SK-N-SH (cell line): ENCODE data around the gene RBM15B.

ENCODE experiments used
- CTCF ChIP-seq: fragments of 200-600 bp; sonication (generic); IDR thresholded peaks from 2 replicates; pipeline ENCODE4 v1.6.1; 2017; ENCODE audit warnings: antibody characterized with exemption, mild to moderate bottlenecking, moderate library complexity
- EZH2phosphoT487 ChIP-seq: fragments of 200-600 bp; sonication (generic); IDR thresholded peaks from 2 replicates; pipeline ENCODE4 v1.6.1; 2017; ENCODE audit warnings: low read depth, mixed run types, mild to moderate bottlenecking, antibody characterized with exemption, moderate library complexity, borderline replicate concordance
- GATA2 ChIP-seq: sonication (generic); formaldehyde crosslinking; IDR thresholded peaks from 2 replicates; pipeline ENCODE4 v1.5.0; 2020; ENCODE audit warnings: mild to moderate bottlenecking, missing genetic modification reagents
- JUND ChIP-seq: IDR thresholded peaks from 2 replicates; pipeline ENCODE4 v1.4.0; 2012
- MXI1 ChIP-seq: IDR thresholded peaks from 2 replicates; pipeline ENCODE4 v1.6.1; 2012; ENCODE audit warnings: mild to moderate bottlenecking, low read depth, low read length, improper control_type of control experiment
- NFIC ChIP-seq: IDR thresholded peaks from 2 replicates; pipeline ENCODE4 v1.4.0; 2012; ENCODE audit warnings: borderline replicate concordance
- NRF1 ChIP-seq: IDR thresholded peaks from 2 replicates; pipeline ENCODE4 v1.6.1; 2012; ENCODE audit warnings: low read depth, mild to moderate bottlenecking, low read length
- POLR2AphosphoS5 ChIP-seq: IDR thresholded peaks from 2 replicates; pipeline ENCODE4 v1.6.1; 2012; ENCODE audit warnings: low read depth, low read length
- RAD21 ChIP-seq: IDR thresholded peaks from 2 replicates; pipeline ENCODE4 v1.6.1; 2012; ENCODE audit warnings: mild to moderate bottlenecking, low read length
- RFX5 ChIP-seq: IDR thresholded peaks from 2 replicates; pipeline ENCODE4 v1.6.1; 2012; ENCODE audit warnings: mild to moderate bottlenecking, improper control_type of control experiment, low read length
- RXRA ChIP-seq: IDR thresholded peaks from 2 replicates; pipeline ENCODE4 v1.4.0; 2012; ENCODE audit warnings: low read depth, mild to moderate bottlenecking, borderline replicate concordance
- TEAD4 ChIP-seq: IDR thresholded peaks from 2 replicates; pipeline ENCODE4 v1.4.0; 2012; ENCODE audit warnings: mild to moderate bottlenecking, borderline replicate concordance; ENCODE audit not compliant: insufficient read depth
- ZBTB33 ChIP-seq: IDR thresholded peaks from 2 replicates; pipeline ENCODE4 v1.4.0; 2012; ENCODE audit warnings: low read depth, borderline replicate concordance

- TF ChIP-seq CTCF (no peak), RAD21 (no peak), NFIC (no peak), ZBTB33 (no peak), JUND (no peak), TEAD4 (no peak), EZH2phosphoT487 (no peak), GATA2 (CRISPR knock-in tag) (no peak), POLR2AphosphoS5 (no peak), MXI1 (no peak), RFX5 (no peak), NRF1 (no peak), RXRA (no peak)
Measured at GRCh38 chr3:51400166-51400565, 9.1 kb downstream of the RBM15B start.
